GM21447 (cell line): ENCODE measurements around the gene FSTL4.

Experiments used
- ATAC-seq: cut with Tn5 transposase; IDR thresholded peaks from one replicate; pipeline ENCODE4 v1.9.1; 2021; ENCODE audit not compliant: unreplicated experiment

The FSTL4 gene

DNA sequence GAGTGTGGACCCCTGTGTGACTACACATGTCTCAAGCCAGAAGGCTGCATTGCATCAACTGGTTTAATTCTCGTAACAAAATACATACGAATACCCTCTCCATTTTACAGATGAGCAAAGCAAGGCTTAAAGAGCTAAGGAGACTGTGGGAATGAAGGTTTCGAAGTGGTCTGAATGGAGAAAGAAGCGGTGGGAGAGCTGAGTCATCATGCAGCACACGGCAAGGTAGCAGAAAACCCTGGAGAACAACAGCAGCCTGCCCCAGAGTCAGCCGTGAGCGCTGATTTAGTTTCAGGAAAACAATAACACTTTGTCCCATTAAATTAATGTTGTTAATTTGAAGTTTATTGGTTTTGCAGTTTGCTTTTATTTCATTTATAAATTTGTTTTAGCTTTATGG is 336.7 kb downstream of the FSTL4 start:
- ATAC-seq = no peak

DNA sequence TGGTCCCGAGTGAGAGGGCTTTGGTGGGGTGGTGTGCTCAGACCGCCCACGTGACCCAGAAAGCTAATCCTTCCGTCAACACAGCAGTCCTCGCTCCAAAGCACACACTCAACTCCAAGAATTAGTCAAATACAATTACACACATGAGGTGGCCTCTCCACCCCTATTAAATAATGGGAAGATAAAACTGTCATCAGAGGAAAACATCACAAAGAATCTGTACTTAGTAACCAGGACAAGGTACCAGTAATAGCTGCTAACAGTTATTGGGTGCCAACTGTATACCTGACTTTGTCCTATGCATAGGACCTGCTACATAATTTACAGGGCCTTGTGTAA is 337.8 kb downstream of the FSTL4 start:
- no peak for ATAC-seq

DNA sequence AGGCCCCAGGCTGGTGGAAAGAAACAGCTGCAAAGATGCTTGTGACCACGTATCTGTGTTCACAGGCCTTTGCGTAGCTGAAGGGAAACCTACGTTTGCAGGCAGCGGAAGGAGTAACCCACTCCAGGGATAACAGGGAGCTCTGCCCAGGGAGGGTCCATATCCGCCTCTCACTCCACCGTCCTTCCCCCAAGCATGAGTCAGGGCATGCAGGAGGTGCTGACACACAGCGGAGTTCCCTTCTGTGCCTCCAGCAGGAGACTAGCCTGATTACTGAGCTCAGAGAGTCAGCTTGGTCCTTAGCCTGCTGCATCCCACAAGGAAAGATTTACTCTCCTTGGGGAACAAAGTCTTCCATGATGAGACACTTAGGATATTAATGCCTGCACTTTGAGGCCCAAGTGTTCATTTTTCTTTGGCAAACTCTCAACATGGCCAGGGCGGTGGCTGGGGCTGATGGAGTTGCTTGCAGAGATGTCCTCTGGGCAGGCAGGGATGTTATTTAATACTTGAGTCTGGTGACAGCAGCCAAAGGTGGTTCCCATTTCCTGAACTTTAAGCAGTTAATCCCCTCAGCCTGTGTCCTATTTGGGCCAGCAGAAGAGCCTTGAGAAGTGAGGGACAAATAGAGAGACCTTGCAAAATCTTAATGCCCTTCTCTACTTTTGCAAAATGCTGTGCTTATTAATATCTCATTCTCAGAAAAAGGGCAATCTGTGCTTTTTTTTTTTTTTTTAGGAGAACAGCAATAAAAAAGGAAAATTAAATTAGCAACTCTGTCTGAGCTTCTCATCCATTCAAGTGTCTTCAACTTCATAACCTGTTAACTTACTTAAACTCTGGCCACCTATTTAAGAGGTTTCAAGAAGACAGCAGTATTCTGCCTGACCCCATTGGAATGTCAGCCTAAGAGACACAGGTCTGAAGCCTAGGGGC is 338.4 kb downstream of the FSTL4 start:
- ATAC-seq = no peak

DNA sequence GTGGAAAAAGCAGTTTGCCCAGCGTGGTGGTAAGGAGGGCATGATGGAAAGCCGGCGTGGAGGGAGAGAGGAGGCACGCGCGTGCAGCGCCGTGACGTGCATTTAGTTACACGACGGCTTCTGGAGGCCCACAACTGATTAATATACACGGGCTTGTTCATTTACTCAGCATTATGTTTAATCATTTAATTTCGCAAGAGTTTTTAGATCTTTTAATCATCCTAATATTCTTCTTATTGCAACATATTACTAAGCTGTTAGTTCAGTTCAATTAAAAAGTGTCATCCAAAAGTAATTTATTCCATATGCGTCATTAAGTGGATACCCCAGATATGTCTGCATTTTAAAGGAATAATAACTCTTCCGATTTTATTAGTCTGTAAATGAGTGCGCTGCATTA is 340.0 kb downstream of the FSTL4 start:
- ATAC-seq = no peak

DNA sequence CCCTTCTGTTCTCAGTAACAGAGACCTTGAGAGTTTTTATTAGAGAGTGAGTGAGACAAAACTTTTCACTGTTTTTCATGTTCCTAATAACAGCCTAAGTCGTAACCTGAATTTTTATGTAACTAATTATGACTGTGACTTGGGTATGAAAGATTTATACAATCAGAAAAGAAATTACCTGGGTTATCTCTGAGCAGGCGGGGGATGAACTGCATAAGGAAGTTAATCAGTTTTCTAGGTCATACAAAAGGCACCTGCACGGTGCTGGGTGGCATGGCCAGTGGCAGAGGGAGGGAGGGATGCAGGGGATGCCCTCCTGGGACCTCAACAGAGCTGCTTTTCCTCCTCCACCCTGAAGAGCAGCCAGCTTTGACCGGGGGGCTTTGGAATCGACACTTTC is 340.7 kb downstream of the FSTL4 start:
- no peak for ATAC-seq

DNA sequence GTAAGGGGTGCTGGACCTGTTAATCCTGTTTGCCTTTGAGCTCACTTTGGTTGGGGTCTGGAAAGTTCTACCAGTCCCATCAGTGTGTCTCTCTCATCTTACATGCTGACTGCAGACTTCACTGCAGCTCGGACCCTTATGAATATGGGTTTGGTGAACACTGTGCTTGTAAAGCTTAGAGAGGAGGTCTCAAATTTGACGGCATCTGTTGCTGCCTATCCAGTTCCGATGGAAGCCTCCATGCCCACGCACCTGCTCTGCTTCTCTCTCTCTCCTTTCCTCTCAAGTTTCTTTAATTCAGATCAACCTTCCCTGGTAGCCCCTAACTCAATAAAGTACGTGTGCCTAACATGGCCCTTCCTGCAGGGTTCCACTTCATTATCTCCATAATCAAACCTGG is 342.6 kb downstream of the FSTL4 start:
- no peak for ATAC-seq

DNA sequence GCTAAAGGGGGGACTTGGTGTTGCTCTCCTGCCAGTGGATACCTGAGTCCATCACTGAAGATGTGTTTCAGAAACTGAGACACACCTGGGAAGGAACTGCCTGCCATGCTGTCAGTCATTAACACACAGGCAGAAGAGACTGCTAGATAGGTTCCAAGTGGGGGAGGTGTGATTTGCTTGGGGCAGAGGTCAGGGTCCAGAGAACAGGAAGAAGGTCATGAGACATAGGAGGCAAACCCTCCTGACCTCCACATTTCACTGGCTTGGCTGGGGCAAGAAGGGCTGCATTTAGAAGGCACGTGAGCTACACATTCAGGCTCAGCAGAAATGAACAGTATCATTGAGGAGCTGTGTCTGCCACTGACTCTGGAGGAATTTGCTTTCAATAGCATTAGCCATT is 344.7 kb downstream of the FSTL4 start:
- no peak for ATAC-seq

DNA sequence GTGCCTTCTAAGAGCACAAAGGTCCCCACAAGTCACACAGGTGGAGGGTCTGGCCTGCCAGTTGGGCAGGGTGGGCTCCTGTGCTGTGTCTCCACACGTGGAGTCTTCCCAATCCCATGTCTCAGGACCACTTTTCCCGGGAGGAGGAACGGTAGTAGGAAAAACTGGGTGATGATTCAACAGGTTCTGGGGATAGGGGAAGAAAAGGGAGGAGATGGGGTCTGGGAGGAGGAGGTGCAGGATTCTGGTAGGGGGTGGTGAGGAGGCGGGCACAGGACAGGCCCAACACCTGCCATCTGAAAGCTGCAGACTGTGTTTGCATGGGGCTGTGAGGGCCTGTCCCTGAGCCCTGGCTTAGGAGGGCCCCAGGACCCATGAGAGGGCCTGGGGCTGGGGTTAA is 345.4 kb downstream of the FSTL4 start:
- ATAC-seq = no peak

DNA sequence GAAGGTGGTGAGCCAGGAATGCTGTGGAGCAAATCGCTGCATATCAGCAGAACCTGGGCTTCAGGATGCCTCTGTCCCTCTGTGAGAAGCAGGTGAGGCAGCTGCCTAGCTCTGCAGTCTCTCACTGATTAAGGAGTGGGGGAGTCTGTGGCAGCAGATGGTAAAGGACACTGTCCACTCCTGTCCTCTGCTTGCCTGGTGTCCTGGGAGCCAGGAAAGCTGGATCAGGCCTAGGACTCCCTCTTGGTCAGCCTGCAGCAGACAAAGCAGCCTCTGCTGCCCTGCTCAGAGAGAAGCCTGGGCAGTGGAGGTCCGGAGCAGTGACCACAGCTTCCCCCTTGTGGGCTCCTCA is 345.8 kb downstream of the FSTL4 start:
- ATAC-seq = no peak

DNA sequence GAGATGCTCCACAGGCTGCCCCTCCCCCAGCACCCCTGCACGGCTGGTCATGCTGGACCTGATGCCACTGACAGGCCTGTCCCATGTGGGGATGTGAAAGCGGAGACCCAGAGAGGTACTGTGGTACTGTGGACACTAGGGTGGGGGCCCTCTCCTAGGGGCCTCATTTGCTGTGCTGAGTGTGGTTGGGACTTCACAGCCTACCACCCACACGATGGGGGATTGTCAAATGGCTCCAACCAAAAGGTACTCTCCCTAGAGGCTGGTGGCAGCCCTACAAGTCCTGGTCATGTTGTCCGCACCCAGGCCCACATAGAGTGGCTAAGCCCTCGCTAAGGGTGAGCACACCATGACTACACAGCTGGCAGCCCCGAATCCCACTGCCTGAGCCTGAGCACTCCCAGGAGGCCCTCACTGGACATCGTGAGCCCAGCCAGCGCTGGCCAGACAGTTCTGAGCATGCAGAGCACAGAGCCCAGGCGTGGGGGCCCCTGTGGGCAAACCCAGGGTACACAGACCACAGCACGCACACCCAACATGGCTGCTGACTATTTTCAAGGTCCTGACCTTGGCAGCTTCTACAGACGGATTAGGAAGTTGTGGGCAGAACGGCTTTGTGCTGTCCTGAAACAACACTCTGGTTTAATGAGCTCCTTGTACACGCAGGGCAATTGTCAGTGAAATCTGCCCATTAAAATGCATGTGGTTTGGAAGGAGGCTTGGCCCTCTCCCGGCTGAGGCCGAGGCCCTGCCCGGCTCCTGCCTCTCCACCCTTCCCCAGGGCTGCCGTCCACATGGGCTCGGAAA is 346.4 kb downstream of the FSTL4 start:
- ATAC-seq = no peak

DNA sequence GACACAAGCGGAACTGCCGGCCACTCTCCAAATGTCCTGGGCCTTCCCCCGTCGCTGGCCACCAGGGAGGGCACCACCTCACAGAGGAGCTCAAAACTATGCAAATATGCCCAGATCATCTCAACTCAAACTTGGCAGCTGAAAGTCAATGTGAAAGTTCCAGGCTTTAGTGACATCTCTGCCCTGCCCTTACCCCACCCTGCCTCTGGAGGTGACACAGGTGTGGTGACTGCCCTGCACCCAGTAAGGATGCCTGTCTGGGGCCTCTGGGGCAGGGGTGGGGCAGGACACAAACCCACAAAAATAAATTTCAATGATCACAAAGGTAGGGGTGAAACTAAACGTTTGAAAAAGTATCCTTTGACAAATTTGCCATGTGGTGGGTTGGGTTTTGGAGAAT is 347.1 kb downstream of the FSTL4 start:
- no peak for ATAC-seq

DNA sequence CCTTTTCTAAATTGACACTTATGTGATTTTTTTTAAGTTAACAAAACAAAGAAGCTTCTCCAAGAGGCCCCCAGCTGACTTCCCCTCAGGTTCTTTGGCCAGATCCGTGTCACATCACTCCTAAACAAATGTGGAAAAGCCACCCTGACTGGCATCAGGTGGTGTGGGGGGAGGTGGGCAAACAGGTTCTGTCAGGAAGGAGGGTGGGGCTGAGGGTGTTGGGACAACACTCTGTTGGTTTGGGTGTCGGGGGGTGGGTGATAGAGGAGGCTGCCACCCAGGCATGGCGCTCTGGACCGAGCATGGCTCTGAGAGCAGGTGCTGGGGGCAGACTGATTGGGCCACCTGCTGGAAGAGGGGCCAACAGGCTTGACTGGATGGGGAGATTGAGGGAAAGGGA is 349.7 kb downstream of the FSTL4 start:
- ATAC-seq = no peak

DNA sequence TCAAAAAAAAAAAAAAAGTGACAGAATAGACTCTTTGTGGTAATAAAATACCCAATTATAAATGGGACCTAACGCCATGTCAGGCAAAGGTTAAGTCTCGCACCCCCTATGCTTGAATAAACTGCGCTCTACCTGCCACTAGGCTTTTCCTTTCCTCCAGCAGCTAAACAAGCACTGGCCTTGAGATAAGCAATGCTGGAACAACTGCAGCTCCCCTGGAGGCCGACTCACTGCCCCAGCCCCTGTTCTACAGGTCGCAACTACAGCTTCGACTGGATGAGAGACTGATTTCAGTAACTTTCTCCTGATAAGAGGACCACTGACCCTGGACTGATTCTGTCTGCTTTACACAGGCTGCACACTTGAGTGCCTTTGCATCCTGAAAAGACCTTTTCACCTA is 350.3 kb downstream of the FSTL4 start:
- no peak for ATAC-seq

DNA sequence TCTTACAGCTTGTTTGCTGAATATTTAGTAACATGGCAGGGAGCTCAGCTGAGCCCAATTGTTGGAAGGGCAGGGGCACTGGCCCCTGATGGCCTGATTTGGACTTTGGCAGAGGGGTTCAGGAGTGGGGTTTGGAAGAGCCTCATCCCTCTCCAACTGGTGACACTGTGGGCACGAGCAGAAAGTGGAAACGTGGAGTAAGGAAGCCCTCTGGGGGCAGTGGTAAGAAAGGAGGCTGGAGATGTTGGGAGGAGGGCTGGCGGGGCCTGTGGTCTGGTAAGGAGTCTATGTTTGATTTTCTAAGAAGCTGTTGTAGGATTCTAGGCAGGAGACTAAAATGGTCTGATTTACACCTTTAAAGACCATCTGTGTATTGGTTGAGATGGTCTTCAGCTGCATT is 351.6 kb downstream of the FSTL4 start:
- no peak for ATAC-seq

DNA sequence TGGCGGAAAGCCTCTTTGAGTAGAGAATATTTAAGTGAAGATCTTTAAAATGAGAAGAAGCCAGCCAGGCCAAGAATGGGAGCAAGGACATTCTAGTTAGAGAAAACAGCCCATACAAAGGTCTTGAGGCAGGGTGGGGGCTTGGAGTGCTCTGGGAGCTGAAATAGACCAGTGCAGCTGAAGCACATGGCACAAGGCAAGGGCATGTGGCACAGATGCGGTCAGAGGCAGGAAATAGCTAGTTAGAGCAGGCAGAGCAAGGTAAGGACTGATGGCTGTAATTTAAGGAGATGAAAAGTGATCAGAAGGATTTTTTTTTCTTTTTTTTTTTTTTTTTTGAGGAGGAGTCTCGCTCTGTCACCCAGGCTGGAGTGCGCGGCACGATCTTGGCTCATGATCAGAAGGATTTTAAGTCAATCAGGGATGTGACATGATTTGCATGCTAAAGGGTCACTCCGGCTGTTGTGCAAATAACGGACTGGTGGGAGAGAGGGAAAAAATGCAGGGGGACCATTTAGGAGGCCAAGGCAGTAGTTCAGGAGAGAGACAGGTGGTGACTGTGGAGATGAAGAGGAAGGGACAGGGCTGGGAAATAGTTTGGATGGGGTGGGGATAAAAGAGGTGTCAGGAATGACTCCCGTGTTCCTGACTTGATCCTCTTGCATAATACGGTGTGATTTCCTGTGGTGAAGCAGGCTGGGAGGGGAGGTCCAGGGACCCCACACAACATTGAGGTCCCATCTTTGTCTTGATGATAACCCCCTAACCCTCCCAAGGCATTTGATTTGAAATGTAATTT is 352.9 kb downstream of the FSTL4 start:
- no peak for ATAC-seq

DNA sequence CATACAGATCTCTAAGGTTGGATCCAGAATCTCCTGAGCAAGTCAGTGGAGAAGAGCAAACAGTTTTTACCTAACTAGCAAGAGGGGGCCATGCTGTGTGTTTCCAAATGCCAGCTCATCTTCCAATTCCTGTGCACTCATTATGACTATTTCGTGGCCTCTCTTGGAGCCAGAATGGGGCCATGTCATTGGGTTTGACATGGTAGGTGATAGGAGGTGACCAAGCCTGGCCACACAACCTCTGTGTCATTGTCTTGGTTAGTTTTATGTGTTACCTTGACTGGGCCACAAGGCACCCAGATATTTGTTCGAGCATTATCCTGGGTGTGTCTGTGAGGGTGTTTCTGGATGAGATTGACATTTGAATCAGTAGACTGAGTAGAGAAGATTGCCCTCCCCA is 354.4 kb downstream of the FSTL4 start:
- ATAC-seq = no peak

DNA sequence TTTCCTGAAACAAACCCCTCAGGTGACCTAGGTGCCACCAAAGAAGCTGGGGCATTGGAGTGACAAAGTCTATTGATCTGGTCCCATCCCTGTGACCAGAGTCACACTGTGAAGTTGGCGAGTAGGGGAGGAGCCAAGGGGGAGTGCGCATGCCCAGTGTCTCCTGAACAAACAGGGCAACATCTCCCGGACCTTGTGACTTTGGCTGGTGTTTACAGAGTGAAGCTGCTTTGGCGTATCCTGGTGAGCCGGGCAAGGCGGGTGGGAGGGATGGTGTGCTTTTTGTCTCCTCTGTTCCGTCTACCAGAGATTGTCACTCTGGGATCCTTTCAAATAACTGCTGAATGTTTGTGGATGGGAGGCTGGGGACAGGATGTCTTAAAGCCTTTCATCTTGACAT is 356.1 kb downstream of the FSTL4 start:
- ATAC-seq = no peak

DNA sequence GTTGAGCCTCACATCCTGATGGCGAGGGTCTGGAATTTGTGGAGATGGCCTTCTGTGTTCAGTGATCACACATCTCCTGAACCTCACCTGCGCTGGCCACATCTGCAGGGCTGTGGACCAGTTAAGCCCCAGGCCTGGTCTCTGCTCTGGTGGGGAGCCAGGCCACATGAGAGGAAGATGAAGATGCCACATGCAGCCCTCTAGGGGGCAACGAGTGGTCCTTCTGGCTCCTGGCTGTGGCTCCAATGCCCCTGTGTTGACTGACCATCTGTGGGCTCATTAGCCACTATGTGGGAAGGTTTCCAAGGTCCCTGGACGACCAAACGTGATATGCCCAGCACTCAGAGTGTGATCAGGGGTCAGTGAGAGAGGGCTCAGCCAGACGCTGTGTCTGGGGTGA is 357.5 kb downstream of the FSTL4 start:
- no peak for ATAC-seq

DNA sequence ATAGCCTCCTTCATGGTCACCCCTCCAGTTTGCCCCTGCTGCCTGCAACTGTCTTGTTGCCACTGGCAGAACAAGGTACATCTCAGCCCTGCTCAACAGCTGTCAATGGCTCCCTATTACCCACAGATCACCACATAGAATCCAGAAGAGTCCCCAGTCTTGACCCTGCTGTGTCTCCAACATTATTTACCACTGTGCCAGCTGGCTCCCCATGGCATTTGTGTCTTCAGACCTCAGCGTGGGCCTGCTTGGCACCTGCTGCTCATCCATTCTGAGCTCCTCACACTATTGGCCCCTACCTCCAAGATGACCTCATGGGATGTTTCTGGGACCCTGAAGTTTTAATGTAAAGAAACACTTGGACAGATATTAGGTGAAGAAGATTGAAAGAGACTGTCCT is 358.7 kb downstream of the FSTL4 start:
- no peak for ATAC-seq

DNA sequence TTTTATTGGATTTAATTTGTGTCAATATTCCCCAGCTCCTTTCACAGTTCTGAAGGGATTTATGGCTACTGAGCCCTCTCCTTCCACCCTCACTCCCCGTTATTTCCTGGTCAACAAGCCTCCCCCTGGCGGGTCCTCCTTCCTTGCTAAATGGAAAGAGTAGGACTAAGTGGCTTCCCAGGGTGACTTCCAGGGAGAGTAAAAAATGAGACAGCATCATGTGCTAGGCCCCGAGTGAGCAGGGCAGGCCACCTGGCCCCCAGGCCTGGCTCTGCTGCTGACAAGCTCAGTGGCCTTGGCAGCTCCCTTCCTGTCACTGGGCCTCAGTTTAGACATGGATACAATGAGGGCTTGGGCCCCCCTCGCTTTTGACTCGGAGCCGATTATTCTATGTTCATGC is 359.3 kb downstream of the FSTL4 start:
- no peak for ATAC-seq

DNA sequence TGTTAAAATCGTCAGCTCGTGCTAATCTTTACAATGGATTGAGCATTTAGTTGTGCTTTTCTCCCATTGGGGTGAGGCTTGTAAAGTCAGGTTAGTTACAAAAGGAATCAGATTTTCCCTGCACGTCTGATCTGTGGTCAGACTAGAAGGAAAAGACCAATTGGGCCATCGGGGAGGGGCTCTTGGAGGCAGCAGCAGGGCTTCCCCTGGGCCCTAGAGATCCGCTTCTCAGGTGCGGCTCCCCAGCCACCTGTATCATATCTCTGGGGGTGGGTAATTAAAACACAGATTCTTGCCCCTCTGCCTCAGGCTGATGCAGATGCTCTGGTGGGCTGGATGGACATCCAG is 360.2 kb downstream of the FSTL4 start:
- no peak for ATAC-seq
